Endothelial cell (in vitro differentiated cells): Measurements from ENCODE around the gene CPOX. TPM values are rescaled to one million over a fixed set of nuclear protein-coding genes. Genes with fewer than 3 reads are reported as not detected.

ENCODE experiments used
- DNase-seq: peaks from one replicate; pipeline ENCODE4 v3.0.0; 2021; ENCODE audit warnings: low spot score
- H3K27ac Mint-ChIP-seq: one replicate; pipeline ENCODE4 v1.8.0; 2021; ENCODE audit warnings: mixed read lengths, inconsistent platforms; ENCODE audit not compliant: unreplicated experiment
- H3K27me3 Mint-ChIP-seq: one replicate; pipeline ENCODE4 v1.8.0; 2021; ENCODE audit warnings: mild to moderate bottlenecking, moderate library complexity, mixed read lengths, inconsistent platforms; ENCODE audit not compliant: unreplicated experiment
- H3K36me3 Mint-ChIP-seq: one replicate; pipeline ENCODE4 v1.8.0; 2021; ENCODE audit warnings: mild to moderate bottlenecking, low read depth, mixed read lengths, inconsistent platforms; ENCODE audit not compliant: unreplicated experiment
- H3K4me1 Mint-ChIP-seq: one replicate; pipeline ENCODE4 v1.8.0; 2021; ENCODE audit warnings: mild to moderate bottlenecking, mixed read lengths, inconsistent platforms; ENCODE audit not compliant: unreplicated experiment
- H3K4me3 Mint-ChIP-seq: one replicate; pipeline ENCODE4 v1.8.0; 2021; ENCODE audit warnings: mild to moderate bottlenecking, mixed read lengths, inconsistent platforms; ENCODE audit not compliant: unreplicated experiment
- H3K9me3 Mint-ChIP-seq: one replicate; pipeline ENCODE4 v1.8.0; 2021; ENCODE audit warnings: mixed read lengths, inconsistent platforms; ENCODE audit not compliant: unreplicated experiment
- CTCF ChIP-seq: fragments of 200-600 bp; sonication (generic); IDR thresholded peaks from one replicate; pipeline ENCODE4 v1.5.0; 2021; ENCODE audit warnings: antibody characterized with exemption; ENCODE audit not compliant: unreplicated experiment
- total RNA-seq: library from RNA; stranded (reverse); fragmentation: NEBNext Ultra II Directional; extraction: Animal tissue kit (Norgen Biotek cat#: 25700); gene quantifications from one replicate; pipeline ENCODE4 v1.2.1, GENCODE V29; 2021; ENCODE audit not compliant: unreplicated experiment

Gene CPOX
- total RNA-seq, 1 donor from 2014 or later: 21.5 TPM

DNA sequence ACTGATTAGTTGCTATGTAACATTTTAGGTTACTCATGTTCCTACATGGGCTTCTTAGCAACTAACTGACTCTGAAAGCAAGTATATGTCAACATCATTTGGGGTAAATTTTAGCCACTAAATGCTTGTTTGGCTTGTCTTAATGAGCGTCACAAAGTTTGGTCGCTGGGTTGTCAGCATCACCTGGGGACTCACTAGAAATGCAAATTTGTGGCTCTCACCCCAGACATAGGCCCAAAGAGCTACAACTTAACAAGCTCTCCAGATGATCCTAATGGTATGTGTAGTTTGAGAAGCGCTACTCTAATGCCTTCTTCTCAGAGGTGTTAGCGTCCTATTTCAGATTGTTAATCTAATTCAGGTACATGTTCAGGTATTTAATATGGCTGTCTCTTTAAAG lies 32.7 kb upstream of the CPOX start:
- peaks cover 1% of the 10 kb centered on the region for H3K27me3 Mint-ChIP-seq
- DNase-seq: no peak
- H3K4me3 Mint-ChIP-seq: no peak overlapping the region
- no peaks in the 10 kb centered on the region for H3K36me3 Mint-ChIP-seq
- H3K4me1 Mint-ChIP-seq: no peaks in the 10 kb centered on the region
- TF ChIP-seq CTCF: no peak
- H3K9me3 Mint-ChIP-seq: no peaks in the 10 kb centered on the region
- H3K27ac Mint-ChIP-seq: no peak overlapping the region

GRCh38 chr3:98623572-98624280 lies 30.3 kb upstream of the CPOX start:
- no peak overlapping the region for H3K27ac Mint-ChIP-seq
- TF ChIP-seq CTCF: no peak
- no peaks in the 10 kb centered on the region for H3K9me3 Mint-ChIP-seq
- no peak overlapping the region for H3K4me3 Mint-ChIP-seq
- no peaks in the 10 kb centered on the region for H3K36me3 Mint-ChIP-seq
- peaks cover 1% of the 10 kb centered on the region for H3K27me3 Mint-ChIP-seq
- no peak for DNase-seq
- no peaks in the 10 kb centered on the region for H3K4me1 Mint-ChIP-seq

DNA sequence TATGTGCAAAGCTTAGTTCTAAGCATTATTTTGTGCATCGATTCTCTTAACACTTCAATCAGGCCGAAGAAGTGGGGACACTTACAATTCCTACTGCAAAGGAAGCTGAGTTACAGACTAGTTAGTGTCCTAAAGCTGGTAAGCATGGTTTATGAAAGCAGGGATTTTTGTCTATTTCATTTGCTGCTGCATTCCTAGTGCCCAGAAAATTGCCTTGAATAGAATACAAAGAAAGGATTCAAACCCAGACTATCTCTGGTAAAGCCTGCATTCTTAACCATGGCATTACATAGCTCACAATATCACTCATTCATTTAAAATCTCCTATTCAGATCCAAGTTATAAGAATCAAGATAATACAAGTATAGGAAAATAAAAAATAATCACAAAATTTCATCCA lies 24.4 kb upstream of the CPOX start:
- H3K27me3 Mint-ChIP-seq: no peaks in the 10 kb centered on the region
- no peak for TF ChIP-seq CTCF
- no peak overlapping the region for H3K27ac Mint-ChIP-seq
- H3K9me3 Mint-ChIP-seq: no peaks in the 10 kb centered on the region
- no peaks in the 10 kb centered on the region for H3K36me3 Mint-ChIP-seq
- DNase-seq: no peak
- H3K4me1 Mint-ChIP-seq: no peaks in the 10 kb centered on the region
- H3K4me3 Mint-ChIP-seq: no peak overlapping the region

- TF ChIP-seq CTCF: no peak
- no peaks in the 10 kb centered on the region for H3K9me3 Mint-ChIP-seq
- no peak overlapping the region for H3K4me3 Mint-ChIP-seq
- no peaks in the 10 kb centered on the region for H3K4me1 Mint-ChIP-seq
- no peak for DNase-seq
- no peaks in the 10 kb centered on the region for H3K36me3 Mint-ChIP-seq
- no peak overlapping the region for H3K27ac Mint-ChIP-seq
- no peaks in the 10 kb centered on the region for H3K27me3 Mint-ChIP-seq
Measured at GRCh38 chr3:98613616-98614015, 20.2 kb upstream of the CPOX start.

- TF ChIP-seq CTCF: no peak
- no peak for DNase-seq
- H3K27ac Mint-ChIP-seq: no peak overlapping the region
- no peaks in the 10 kb centered on the region for H3K36me3 Mint-ChIP-seq
- H3K9me3 Mint-ChIP-seq: no peaks in the 10 kb centered on the region
- H3K4me1 Mint-ChIP-seq: no peaks in the 10 kb centered on the region
- no peaks in the 10 kb centered on the region for H3K27me3 Mint-ChIP-seq
- no peak overlapping the region for H3K4me3 Mint-ChIP-seq
Measured at GRCh38 chr3:98612996-98613517, 19.6 kb upstream of the CPOX start.
